Hair follicular keratinocyte (primary cell): ENCODE results near the gene FAM110D. TPM values are rescaled to one million over a fixed set of nuclear protein-coding genes. Genes with fewer than 3 reads are reported as not detected.

ENCODE experiments used
- total RNA-seq: library from RNA; depleted of rRNA; stranded (reverse); fragments of >200 nt; gene quantifications from 2 replicates; pipeline ENCODE4 v1.2.3, GENCODE V29; 2015

Gene FAM110D
- not detected in 2 replicates for total RNA-seq

DNA sequence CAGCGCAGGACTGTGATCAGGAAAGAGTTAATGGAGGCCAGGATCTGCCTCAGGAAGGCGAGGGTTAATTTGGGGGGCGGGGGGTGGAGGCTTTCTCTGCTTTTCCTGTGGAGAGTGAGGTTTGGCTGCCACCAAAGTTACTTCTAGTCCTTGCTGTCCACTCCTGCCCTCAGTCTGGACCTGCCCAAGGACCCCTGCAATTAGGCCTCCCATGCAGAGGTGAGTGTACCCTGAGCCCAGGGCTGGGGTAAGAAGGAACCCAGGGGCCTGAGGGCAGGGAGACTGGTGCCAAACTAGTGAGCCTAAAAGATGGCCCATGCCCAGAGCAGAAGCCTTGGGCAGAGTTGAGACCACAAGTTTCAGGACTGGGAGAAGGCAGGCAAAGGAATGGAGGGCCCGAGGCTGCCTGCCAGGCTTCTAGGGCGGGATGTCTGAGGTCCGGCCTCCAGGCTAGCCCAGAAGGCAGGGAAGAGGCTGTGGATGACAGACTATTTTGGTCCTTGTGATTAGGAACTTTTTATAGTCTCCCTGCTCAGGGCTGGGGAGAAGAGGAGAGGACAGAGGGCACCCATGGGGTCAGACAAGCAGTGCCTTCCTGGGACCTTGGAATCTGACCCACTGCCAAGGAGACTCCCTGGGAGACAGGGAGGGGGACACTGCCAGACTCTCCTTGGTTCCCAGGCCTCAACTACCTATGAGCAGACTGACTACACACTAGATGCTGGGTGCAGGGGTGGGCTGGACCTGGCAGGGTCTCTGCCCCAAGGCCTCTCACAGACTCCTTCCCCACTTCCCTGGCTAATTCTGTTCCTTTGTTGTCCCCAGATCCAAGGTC lies at the start of gene FAM110D:
FAM110D (plus strand) TSS at position 172 of the 835 bp plus-strand sequence. CDS start 2,213 bp downstream, outside the sequence.

DNA sequence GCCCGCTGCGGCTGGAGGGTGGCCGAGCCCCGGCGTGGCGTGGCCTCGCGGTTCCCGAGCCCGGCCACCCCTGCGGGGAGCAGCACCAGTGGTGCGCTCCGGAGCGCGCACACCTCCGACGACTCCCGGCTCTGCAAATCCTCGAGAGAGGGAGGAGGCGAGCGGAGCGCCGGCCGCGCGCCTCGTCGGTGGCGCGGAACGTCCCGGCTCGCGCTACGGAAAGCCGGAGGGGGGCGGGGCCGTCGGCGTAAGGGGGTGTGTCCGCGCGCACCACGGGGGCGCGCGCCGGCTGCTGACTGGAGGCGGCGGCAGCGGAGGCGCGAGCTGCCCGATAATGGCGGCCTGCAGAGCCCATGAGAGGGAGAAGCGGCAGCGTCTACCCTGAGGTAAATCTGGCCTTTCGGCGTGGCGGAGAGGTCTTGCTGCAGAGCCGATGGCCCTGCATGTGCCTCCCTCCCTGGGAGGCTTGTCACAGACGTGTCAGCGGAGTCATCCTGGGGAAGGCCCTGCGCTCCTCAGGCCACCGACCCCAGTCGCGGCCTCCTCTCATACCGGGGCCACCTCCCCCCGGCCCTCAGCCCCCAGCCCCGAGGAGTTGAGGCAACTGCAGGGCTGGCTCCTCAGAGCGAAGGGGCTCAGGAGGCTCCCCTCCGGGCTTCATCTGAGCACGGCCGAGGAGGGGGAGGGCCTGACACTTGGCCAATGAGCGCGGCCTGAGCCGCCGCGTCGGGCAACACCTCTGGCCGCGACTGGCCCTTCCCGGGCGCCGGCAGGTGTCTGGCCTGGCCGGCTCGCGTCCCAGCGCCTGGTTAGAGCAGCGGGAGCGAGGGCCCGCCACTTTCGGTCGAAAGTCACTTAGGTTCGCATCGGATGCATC lies 47.1 kb upstream of the FAM110D start, which contains the start of gene PDIK1L:
PDIK1L (plus strand) TSS at position 295 of the 877 bp plus-strand sequence. CDS start 2,485 bp downstream, outside the sequence.

DNA sequence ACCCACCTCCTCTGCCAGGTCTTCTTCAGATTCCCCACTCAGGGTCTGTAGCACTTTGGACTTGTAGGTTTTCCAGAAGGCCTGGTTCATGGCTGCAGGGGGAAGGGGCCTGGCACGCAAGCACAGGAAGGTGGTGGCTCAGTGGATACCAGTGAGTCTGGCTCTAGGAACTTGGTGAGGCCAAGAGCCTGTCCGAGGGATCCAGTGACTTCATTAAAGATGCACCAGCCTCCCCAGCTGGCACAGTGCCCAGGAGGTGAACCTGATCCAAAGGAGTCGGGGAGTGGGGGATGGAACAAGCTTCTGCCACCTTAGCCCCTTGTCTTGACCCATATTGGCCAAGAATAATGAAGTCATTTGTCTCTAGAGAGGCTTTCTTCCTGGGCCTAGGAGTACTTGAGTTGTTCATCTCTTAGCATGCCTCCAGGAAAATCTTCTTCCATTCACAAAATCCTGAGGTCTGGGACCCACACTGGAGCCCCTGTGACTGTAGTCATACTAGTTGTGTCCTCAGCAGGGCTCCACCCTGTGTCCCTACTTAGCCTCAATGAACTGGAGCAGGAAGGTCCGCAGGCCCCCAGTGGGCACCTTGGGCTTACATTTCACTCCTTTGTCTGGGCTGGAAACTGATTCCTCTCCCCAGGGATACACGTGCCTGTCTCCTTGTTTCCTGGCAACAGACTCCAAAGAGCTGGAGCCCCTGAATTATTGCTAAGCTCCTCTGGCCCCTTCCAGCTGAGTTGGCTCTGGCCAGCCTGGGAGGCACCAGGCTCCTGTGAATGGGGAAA lies 9.7 kb downstream of the FAM110D start, which contains the start of gene C1orf232:
C1orf232 (minus strand) TSS at position 554 of the 788 bp plus-strand sequence; CDS start at position 90, 464 bp downstream.

DNA sequence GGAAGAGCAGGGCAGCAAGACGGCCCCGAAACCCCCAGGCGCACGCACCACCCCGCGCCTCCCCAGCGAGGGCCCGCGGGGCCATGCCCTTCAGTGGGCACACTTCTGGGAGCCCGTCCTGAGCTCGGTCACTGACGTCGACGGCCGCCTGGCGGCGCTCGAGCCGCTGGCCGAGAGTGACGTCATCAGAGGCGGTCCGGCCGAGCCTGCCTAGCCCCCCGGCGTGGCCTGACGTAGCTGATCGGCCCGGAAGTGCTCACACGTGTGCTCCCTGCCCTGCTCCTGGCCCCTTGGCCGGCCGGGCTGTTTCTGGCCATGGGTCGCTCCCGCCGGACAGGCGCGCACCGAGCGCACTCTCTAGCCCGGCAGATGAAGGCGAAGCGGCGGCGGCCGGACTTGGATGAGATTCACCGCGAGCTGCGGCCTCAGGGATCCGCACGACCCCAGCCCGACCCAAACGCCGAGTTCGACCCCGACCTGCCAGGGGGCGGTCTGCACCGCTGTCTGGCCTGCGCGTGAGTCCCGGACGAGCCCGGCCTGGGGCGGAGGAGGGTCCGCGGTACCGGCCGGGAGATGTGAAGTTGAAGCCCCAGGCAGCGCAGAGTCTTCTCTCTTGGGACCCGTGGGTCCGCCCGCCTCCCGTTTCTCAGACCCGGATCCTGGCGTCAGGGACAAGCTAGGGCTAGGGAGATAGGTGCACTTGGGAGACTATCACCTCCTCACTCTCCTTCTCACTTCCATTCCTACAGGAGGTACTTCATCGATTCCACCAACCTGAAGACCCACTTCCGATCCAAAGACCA lies 11.0 kb downstream of the FAM110D start, which contains the start of gene ZNF593:
ZNF593 (plus strand) TSS at position 240 of the 803 bp plus-strand sequence; CDS start at position 316, 76 bp downstream.

DNA sequence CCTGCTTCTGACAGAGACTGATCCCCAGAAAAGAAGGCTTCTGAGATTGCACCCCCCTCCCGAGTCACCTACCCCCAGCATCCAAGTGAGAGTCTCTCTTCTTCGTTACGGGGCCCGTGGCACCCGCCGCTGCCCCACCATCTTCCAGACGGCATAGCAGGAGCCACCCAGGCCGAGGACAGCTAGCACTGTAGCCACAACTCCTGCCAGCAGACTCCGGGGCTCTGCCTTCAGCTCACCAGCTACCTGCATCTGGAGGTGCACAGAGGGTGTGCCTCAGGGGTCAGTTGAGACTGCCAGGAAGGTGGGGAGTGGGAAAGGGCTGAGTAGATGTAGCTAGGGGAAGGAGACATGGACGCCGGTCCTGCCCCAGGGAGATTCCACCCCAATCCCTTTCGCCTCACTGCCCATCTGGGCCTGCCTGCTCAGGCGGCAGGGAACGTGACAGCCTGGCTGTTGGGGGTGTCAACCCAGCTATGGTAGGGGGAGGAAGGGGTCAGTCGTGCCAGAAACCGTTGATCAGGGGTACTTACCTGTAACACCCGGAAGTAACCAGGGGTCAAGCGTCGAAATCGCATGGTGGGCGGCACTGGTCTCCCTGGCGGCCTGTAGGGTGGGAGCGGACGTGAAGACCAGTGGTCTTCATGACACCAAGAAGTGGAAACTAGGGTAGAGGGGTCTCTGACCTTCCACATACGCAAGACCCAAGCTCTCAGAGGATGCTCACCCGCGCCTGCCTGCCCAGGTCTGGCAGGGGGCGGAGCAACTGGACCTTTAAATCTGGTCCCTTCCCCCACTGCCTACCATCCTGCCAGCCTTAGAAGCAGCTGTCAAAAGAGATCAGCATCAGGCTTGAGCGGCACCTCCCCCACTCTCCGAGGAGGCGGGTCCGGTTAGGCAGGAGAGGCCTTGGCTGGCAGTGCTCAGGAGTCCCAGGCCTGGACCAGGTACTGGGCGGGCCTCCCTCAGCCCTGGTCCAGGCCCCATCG lies 12.5 kb downstream of the FAM110D start, which contains the start of gene ZNF593OS:
ZNF593OS (minus strand) TSS at position 749 of the 989 bp plus-strand sequence; CDS start at position 578, 171 bp downstream.

DNA sequence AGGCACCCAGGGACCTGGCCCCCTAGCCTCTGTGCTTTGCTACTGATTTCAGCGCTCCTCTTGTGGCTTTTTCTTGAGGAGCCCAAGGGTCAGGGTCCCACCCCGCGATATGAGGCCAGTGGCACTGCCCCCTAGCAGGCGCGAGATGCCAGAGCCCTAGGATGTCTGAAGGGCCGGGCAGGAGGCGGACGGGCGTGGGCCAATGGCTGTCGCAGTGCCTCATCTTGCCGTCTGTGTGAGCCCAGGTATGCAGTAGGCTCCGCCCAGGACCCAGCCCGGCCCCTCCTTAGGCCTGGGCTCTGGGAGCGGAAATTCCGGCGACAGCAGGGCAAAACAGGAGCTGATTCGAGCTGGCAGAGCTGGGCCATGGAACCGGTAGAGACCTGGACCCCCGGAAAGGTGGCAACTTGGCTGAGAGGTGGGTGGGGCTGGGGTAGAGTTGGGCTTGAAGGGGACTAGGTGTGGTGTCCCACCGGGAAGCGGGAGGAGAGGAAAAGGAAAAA lies 18.4 kb downstream of the FAM110D start, which contains the start of gene CNKSR1:
CNKSR1 (plus strand) TSS at position 310 of the 503 bp plus-strand sequence; CDS start at position 367, 57 bp downstream.

DNA sequence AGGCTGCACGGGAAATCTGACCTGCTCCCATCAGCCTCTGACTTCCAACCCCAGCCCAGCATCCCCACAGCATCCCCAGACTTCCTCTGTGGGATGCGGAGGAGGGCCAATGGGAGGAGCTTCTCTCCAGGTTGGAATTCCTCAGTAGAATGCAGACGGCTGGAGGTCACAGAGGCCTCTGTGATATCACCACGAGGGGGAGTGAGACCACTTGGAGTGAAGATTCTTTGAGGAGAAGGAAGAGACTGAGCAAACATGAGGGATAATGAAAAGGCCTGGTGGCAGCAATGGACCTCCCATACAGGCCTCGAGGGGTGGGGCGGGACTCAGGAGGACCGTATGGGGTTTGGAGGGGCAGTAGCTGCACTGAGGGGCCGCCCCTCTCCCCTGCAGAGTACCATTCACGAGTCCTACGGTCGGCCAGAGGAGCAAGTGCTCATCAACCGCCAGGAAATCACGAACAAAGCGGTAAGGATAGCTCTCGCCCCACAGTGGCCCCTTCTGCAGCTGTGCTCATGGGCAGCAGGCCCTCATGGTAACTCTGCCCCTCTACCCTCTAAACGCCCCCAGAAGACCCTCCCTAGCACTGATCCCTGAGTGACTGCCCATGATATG lies 31.6 kb downstream of the FAM110D start, which contains the start of gene CATSPER4:
CATSPER4 (plus strand) TSS at position 230 of the 615 bp plus-strand sequence; CDS start at position 256, 26 bp downstream.

Other genes starting within 250 kb of the FAM110D start
- gene PAFAH2, start 161.0 kb upstream of the FAM110D start, total RNA-seq = 7.8 and 10.5 TPM in 2 replicates
- gene EXTL1, start 137.3 kb upstream of the FAM110D start, total RNA-seq = not detected in 2 replicates
- not detected in 2 replicates for gene SLC30A2, start 113.0 kb upstream of the FAM110D start, total RNA-seq
- gene TRIM63, start 91.4 kb upstream of the FAM110D start, total RNA-seq = not detected in 2 replicates
- 1.5 and 1.6 TPM in 2 replicates for gene PDIK1L, start 47.3 kb upstream of the FAM110D start, total RNA-seq
- gene C1orf232, start 9.9 kb downstream of the FAM110D start, total RNA-seq = not detected in 2 replicates
- gene ZNF593, start 10.8 kb downstream of the FAM110D start, total RNA-seq = 55.7 and 57.6 TPM in 2 replicates
- gene ZNF593OS, start 12.8 kb downstream of the FAM110D start, total RNA-seq = not detected in 2 replicates
- gene CNKSR1, start 18.4 kb downstream of the FAM110D start, total RNA-seq = 12.1 and 14.1 TPM in 2 replicates
- gene CATSPER4, start 31.5 kb downstream of the FAM110D start, total RNA-seq = not detected in 2 replicates
- gene CEP85, start 75.1 kb downstream of the FAM110D start, total RNA-seq = 9.3 and 14.6 TPM in 2 replicates
- 155 and 186 TPM in 2 replicates for gene SH3BGRL3, start 121.0 kb downstream of the FAM110D start, total RNA-seq
- 1.4 and 2.9 TPM in 2 replicates for gene UBXN11, start 147.6 kb downstream of the FAM110D start, total RNA-seq
- gene CD52, start 158.9 kb downstream of the FAM110D start, total RNA-seq = 0.55 TPM in 1 of 2 replicates, not detected in the other
- gene CRYBG2, start 195.1 kb downstream of the FAM110D start, total RNA-seq = 3.3 and 3.9 TPM in 2 replicates
- gene ZNF683, start 213.7 kb downstream of the FAM110D start, total RNA-seq = not detected in 2 replicates